ENCODE measurements around the gene AGAP1.

The AGAP1 gene

GRCh38 chr2:236172255-236173035, 678.6 kb downstream of the AGAP1 start:
- no peak for DNase-seq

DNA sequence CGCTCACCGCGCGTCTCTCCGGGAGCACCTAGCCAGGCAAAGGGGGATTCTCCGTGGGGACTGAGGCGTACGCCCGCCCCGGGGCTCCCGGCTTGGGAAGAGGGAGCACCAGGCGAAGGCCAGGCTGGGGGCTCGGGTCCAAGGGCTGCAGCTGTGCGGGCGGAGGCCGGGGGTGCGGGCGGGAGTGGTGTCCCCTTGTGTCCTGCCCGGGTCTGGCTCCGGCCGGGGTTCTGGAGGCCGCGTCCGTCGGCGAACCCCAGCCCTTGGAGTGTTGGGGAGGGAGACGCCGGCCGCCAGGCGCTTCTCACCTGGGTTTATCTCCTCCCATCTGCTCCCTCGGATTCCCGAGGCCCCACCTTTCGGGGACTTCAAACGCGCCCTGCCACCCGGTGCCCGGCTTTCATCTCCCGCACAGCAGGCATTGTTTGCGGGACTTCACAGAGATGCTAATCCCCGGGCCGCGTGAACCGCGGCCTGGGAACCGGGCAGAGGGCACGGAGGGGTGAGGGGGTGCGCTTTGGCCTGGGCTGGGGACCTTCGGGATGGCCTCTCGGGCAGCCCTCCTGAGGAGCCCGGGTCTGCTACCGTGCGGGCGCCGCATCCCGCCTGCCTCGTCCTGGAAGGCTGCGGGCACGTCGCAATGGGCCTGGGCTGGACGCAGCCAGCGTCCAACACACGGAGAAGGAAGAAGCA, 679.3 kb downstream of the AGAP1 start:
- no peak for DNase-seq

- DNase-seq = no peak
Measured at GRCh38 chr2:236173729-236174607, 680.1 kb downstream of the AGAP1 start.

- no peak for DNase-seq
Measured at GRCh38 chr2:236175548-236176150, 681.8 kb downstream of the AGAP1 start.

DNA sequence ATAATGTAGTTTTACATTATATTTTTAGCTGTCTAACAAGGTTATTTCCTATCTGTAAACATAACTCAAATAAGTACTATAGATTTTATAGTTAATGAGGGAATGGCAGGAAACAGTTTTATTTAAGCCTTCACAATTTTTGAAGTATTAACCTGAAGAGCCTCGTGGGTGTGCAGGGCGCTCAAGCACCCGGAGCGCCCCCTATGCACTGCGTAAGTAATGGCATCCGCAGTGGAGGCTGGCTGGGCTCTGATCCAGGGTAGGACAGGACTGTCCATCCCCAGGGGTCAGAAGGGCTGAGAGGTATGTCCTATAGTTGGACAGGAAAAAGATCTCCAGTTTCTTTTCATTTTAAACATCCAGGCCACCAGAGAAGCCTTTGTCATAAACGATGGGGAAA, 682.6 kb downstream of the AGAP1 start:
- DNase-seq = peak; percentile 24

GRCh38 chr2:236176951-236177350, 683.1 kb downstream of the AGAP1 start:
- DNase-seq = no peak

- peak; percentile 45 for DNase-seq
Measured at GRCh38 chr2:236177604-236177966, 683.7 kb downstream of the AGAP1 start.

DNA sequence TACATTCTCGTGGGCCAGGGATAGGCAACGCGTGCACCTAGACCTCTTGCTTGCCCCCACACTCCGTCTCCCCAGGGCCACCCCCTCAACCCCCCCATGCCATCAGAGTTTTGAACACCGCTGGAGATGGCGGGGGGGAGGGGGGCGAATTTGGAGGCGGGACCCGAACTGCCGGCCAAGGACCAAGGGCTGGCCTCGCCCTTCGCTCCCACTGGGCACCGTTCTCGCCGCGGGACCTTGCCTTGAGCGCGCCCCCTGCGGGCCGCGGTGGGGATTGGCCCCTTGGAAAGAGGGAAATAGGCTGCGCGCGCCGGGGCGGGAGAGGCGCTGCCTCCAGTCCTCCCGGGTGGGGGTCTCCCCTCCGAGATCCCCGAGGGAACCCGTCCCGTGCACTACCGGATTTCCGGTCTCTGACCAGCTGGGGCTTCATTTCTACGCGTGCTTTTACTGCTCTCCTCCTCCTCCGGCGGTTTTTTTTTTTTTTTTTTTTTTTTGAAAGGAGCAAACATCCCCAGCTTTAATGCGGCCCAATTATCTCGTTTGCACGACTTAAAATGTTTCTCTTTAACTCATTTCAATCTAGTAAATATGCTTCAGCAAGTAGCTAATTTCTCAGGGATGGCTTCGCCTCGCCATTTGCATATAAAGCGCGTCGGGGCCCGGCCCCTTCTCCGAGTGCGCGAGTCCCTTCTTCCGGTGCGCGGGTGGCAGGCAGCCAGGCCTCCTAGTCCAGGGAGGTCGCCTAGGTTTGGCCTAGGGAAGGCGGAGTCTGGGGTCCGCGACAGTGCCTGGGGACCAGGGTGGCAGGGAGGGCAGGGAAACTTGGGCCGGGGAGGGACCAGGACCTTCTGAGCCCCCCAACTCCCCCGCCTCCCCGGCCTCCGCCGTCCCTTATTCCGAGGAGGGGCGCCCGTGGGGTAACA, 684.4 kb downstream of the AGAP1 start:
- peak; percentile 52 for DNase-seq

DNA sequence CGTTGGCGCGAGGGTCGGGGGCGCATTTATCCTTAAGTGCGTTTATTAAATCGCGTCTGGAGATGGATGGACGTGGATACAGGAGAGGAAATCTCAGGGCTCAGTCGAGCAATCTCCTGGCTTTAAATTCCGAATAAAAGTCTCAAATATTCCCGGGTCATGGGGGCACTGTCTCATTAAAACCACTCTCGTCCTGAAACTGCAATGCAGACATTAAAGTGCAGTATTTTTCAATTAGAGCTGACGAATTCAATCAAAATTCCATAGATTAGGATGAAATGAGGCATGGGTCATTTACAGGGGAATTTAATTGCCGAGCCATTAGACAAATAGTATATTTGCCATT, 685.0 kb downstream of the AGAP1 start:
- no peak for DNase-seq

DNA sequence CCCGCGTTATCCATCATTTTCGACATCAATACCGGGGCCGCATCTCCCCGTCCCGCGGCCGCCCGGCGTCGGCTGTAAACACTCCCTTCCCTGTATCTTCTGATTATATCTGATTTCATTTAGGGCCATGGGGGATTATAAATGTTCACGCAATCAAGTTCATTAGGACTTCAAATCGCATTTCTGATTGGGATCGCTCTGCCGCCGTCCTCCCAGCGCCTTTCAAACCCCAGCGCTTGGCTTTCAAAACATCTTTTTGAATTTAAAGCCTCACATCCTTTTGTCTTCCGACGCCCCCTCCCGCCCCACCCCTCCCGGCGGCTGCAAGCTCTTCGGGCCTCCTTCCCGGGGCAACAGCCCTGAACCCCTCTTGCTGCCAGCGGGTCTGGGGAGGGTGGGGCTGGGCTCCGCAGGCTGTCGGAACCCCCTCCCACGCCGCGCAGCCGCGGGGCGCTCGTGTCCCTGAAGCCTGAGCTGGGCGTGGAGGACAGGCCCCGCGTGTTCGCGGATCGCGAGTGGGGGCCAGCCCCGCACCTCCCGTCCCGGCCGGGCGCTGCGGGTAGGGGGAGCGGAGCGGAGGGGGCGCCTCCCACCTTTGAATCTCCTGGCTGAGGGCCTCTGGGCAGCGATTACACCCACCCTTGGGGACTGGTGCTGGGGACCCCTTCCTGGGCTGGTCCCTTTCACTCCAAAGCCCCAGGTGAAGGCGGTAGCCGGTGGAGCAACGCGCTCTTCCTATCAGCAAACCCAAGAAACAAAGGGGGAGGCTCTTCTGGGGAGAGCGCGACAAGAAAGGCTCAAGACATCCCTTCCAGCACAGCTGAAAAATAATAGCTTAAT, 685.6 kb downstream of the AGAP1 start:
- no peak for DNase-seq

DNA sequence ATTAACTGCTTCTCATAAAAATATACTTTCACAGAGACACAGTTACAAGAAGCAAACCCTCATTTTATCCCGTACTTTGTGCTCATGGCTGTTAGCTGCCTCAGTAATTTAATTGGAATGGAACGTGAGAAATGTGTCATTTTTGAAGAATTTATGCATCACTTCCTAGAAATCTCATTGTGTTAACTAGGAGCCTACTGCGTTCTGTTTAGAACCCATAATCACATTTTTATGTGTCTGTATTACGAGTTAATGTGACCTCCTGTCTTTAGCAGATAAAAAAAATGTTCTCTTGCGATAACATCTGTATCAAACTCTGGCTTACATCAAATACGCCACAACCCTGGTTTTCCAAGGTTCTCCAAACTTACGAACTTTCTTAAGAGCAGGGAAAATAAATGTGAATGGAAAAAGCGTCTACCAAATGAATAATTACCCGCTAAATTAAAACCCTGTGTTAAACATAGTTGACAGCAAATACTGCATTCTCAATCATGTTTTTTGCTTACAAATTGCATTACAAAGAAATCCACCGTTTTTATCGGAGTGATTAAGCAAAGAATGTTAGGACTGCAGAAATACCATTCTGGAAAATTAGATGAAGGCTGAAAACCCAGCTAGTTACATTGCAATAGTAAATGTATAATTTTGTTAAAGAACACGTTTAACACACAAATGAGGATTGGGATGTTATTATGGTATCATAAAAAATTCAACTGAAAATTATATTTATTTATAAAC, 686.4 kb downstream of the AGAP1 start:
- DNase-seq = no peak

DNA sequence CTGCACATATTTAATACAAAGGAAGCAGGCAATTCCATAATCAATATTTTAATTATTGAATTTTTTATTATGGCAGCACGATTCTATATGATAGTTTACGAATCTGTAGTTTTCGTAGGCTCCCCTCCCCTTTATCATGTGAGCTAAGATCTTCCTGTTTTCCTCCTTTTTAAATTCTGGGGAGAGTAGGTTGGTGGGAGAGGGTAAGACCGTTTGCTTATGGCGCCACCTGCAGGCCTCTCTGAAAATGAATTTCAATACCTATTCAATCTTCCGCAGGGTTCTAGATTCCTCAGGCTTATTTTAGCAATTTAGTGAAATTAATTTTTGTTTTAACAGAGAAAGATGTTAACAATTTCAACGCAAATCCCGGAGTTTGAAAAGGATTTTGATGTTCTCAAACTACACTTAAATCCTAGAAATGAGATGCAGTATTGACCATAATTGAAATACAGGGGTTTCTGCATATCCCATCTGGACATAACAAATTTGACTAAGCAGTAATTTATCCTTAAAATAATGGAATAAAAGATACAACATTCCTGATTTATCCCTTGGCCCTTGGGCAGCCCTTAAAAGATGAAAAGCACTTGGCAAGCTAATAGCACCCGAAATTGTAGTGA, 687.1 kb downstream of the AGAP1 start:
- DNase-seq = peak; percentile 42

All from activated CD4-positive, alpha-beta T cell treated with anti-CD3 and anti-CD28 coated beads, Interleukin-10, Interleukin-2, amounts not matched to agents 100 ng/mL and 50 ng/mL, durations not matched to agents 16 hours and 8 hours (primary cell).